T-helper 2 cell (primary cell): ENCODE results near the gene GNA12.

ENCODE experiments used
- DNase-seq, 5 experiments: peaks; one replicate each; pipeline versions ENCODE4 v3.0.0 to v3.0.0-alpha.2; 2012 to 2022

The GNA12 gene

GRCh38 chr7:2838451-2838850 is 5.7 kb downstream of the GNA12 start:
- DNase-seq, result no peak

GRCh38 chr7:2837496-2837895 is 6.6 kb downstream of the GNA12 start:
- no peak for DNase-seq

- DNase-seq, result no peak
These were observed 9.2 kb downstream of the GNA12 start for GRCh38 chr7:2834748-2835441.

- no peak for DNase-seq
These were observed 10.8 kb downstream of the GNA12 start for GRCh38 chr7:2833083-2833910.

- DNase-seq, result no peak
These were observed 11.6 kb downstream of the GNA12 start for GRCh38 chr7:2832461-2832860.

GRCh38 chr7:2830609-2831376 is 13.3 kb downstream of the GNA12 start:
- no peak for DNase-seq

- DNase-seq, result no peak
These were observed 15.1 kb downstream of the GNA12 start for GRCh38 chr7:2829040-2829439.

GRCh38 chr7:2826771-2827170 is 17.3 kb downstream of the GNA12 start:
- DNase-seq, result no peak

- DNase-seq, result no peak
These were observed 18.4 kb downstream of the GNA12 start for GRCh38 chr7:2825559-2826227.

- DNase-seq, result no peak
These were observed 19.2 kb downstream of the GNA12 start for GRCh38 chr7:2824678-2825461.

GRCh38 chr7:2824026-2824677 is 20.0 kb downstream of the GNA12 start:
- DNase-seq, result no peak

GRCh38 chr7:2823130-2823529 is 21.0 kb downstream of the GNA12 start:
- no peak for DNase-seq

GRCh38 chr7:2821842-2822507 is 22.1 kb downstream of the GNA12 start:
- no peak for DNase-seq

- no peak for DNase-seq
These were observed 22.8 kb downstream of the GNA12 start for GRCh38 chr7:2821161-2821841.

- no peak for DNase-seq
These were observed 23.6 kb downstream of the GNA12 start for GRCh38 chr7:2820508-2820934.

GRCh38 chr7:2819954-2820397 is 24.1 kb downstream of the GNA12 start:
- no peak for DNase-seq

- peak in 1 of 5 experiments; percentile 21 for DNase-seq
These were observed 24.8 kb downstream of the GNA12 start for GRCh38 chr7:2819161-2819953.

- no peak for DNase-seq
These were observed 25.5 kb downstream of the GNA12 start for GRCh38 chr7:2818653-2819052.

- DNase-seq, result no peak
These were observed 26.0 kb downstream of the GNA12 start for GRCh38 chr7:2818121-2818520.
